Neural cell (in vitro differentiated cells): ENCODE data around the gene LAYN. TPM values are rescaled to one million over a fixed set of nuclear protein-coding genes. Genes with fewer than 3 reads are reported as not detected.

Experiments
- H2AFZ ChIP-seq: fragments of 200-600, 300-800 bp; sonication (generic), shearing (Covaris generic); 2 replicates; pipeline ENCODE4 v1.6.0; 2014; ENCODE audit warnings: low read depth, mild to moderate bottlenecking, antibody characterized with exemption, low read length, moderate library complexity
- H3F3A ChIP-seq: fragments of 200-600 bp; shearing (Covaris generic); 2 replicates; pipeline ENCODE4 v1.6.1; 2016; ENCODE audit warnings: mild to moderate bottlenecking, moderate library complexity, mixed read lengths, antibody characterized with exemption, low read length; ENCODE audit not compliant: insufficient read depth, poor library complexity, severe bottlenecking
- H3K27ac ChIP-seq: fragments of 200-600, 300-800 bp; sonication (generic), shearing (Covaris generic); 2 replicates; pipeline ENCODE4 v1.5.1; 2014; ENCODE audit warnings: mild to moderate bottlenecking, low read length, moderate library complexity
- H3K27me3 ChIP-seq: fragments of 300-800, 200-600 bp; sonication (generic), shearing (Covaris generic); 2 replicates; pipeline ENCODE4 v1.6.0; 2014; ENCODE audit warnings: mild to moderate bottlenecking, low read depth, low read length, moderate library complexity; ENCODE audit not compliant: insufficient read depth
- H3K36me3 ChIP-seq: fragments of 300-800, 200-600 bp; sonication (generic), shearing (Covaris generic); 2 replicates; pipeline ENCODE4 v1.5.1; 2014; ENCODE audit warnings: mild to moderate bottlenecking, antibody characterized with exemption, low read length, moderate library complexity; ENCODE audit not compliant: insufficient read depth
- H3K4me2 ChIP-seq: fragments of 300-800, 200-600 bp; sonication (generic), shearing (Covaris generic); 2 replicates; pipeline ENCODE4 v1.6.0; 2014; ENCODE audit warnings: mild to moderate bottlenecking, low read length
- H3K4me3 ChIP-seq: fragments of 300-800, 200-600 bp; sonication (generic), shearing (Covaris generic); 2 replicates; pipeline ENCODE4 v1.5.1; 2014; ENCODE audit warnings: mild to moderate bottlenecking, low read length, moderate library complexity
- H3K79me2 ChIP-seq: fragments of 200-600 bp; shearing (Covaris generic); replicated peaks from 2 replicates; pipeline ENCODE4 v1.6.0; 2014; ENCODE audit warnings: mild to moderate bottlenecking, low read length, moderate library complexity; ENCODE audit not compliant: insufficient read depth
- H3K9ac ChIP-seq: fragments of 300-800, 200-600 bp; sonication (generic), shearing (Covaris generic); 2 replicates; pipeline ENCODE4 v1.6.1; 2016; ENCODE audit warnings: mild to moderate bottlenecking, low read length, mixed read lengths
- H3K9me2 ChIP-seq: fragments of 200-600 bp; shearing (Covaris generic); 2 replicates; pipeline ENCODE4 v1.6.1; 2016; ENCODE audit warnings: mild to moderate bottlenecking, low read length, mixed read lengths; ENCODE audit not compliant: insufficient read depth
- H3K9me3 ChIP-seq: fragments of 200-600, 300-800 bp; sonication (generic), shearing (Covaris generic); 2 replicates; pipeline ENCODE4 v1.6.1; 2016; ENCODE audit warnings: mild to moderate bottlenecking, mixed run types, low read length, moderate library complexity, mixed read lengths
- H4K20me1 ChIP-seq: fragments of 200-600 bp; shearing (Covaris generic); 2 replicates; pipeline ENCODE4 v1.6.1; 2016; ENCODE audit warnings: mild to moderate bottlenecking, mixed run types; ENCODE audit not compliant: insufficient read depth
- EP300 ChIP-seq: fragments of 450-650 bp; conservative IDR thresholded peaks from 2 replicates; pipeline ENCODE4 v1.6.1; 2014; ENCODE audit warnings: antibody characterized with exemption, mild to moderate bottlenecking, moderate library complexity; ENCODE audit not compliant: poor library complexity, severe bottlenecking
- EZH2 ChIP-seq: fragments of 200-600, 300-800 bp; shearing (Covaris generic), sonication (generic); IDR thresholded peaks from 2 replicates; pipeline ENCODE4 v1.6.1; 2014; ENCODE audit warnings: antibody characterized with exemption, low read length, borderline replicate concordance, mild to moderate bottlenecking; ENCODE audit not compliant: insufficient read depth, poor library complexity, severe bottlenecking
- MXI1 ChIP-seq: fragments of 450-650 bp; conservative IDR thresholded peaks from 2 replicates; pipeline ENCODE4 v1.6.1; 2014; ENCODE audit warnings: antibody characterized with exemption, mild to moderate bottlenecking; ENCODE audit not compliant: poor library complexity, severe bottlenecking
- POLR2AphosphoS5 ChIP-seq: IDR thresholded peaks from 2 replicates; pipeline ENCODE4 v1.6.1; 2012
- RAD21 ChIP-seq: fragments of 450-650 bp; conservative IDR thresholded peaks from 2 replicates; pipeline ENCODE4 v1.6.1; 2014; ENCODE audit warnings: antibody characterized with exemption, mild to moderate bottlenecking, moderate library complexity
- SMC3 ChIP-seq: fragments of 450-650 bp; conservative IDR thresholded peaks from 2 replicates; pipeline ENCODE4 v1.6.1; 2014; ENCODE audit warnings: antibody characterized with exemption, mild to moderate bottlenecking, moderate library complexity; ENCODE audit not compliant: poor library complexity
- TAF1 ChIP-seq: IDR thresholded peaks from 2 replicates; pipeline ENCODE4 v1.6.1; 2012; ENCODE audit warnings: low read depth
- polyA plus RNA-seq: library from polyadenylated mRNA; depleted of rRNA; stranded (reverse); fragments of >200 nt; gene quantifications from 2 replicates; pipeline ENCODE4 v1.2.3, GENCODE V29; 2014
- TF ChIP-seq, protein P1 (sequence below): IDR thresholded peaks from 2 replicates; pipeline ENCODE4 v1.6.1; 2012; ENCODE audit warnings: borderline replicate concordance
- TF ChIP-seq, protein P2 (sequence below): fragments of 450-650 bp; IDR thresholded peaks from 2 replicates; pipeline ENCODE4 v1.5.1; 2014; ENCODE audit warnings: antibody characterized with exemption, mild to moderate bottlenecking, moderate library complexity; ENCODE audit not compliant: poor library complexity, severe bottlenecking

The LAYN gene
- polyA plus RNA-seq, 1 donor from 2014 or later = not detected

DNA sequence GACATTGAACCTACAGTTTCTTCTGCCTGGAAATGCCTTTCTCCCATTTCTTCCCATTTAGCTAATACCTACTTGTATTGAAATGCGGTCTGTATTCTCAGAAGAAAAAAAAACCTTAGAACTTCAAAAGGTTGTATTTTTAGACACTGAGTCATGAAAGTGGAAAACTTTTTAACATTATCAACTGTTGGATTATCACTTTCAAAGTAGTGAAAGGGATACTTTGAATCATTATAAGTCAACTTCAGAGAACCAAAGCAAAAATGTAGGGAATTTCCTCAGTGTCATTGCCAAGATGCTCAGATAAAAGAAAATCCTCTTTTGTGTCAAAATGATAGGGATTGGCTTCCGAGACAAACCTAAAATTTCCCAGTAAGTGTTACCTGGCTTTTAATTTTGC, 19.4 kb upstream of the LAYN start:
- no peaks in the 10 kb centered on the region for H3K9me3 ChIP-seq
- H3K9me2 ChIP-seq = no peaks in the 10 kb centered on the region
- no peaks in the 10 kb centered on the region for H3K79me2 ChIP-seq
- H3K27me3 ChIP-seq = no peaks in the 10 kb centered on the region
- H4K20me1 ChIP-seq = no peaks in the 10 kb centered on the region
- no peak for TF ChIP-seq EP300
- TF ChIP-seq POLR2AphosphoS5 = no peak
- TF ChIP-seq TAF1 = no peak
- TF ChIP-seq EZH2 = no peak
- TF ChIP-seq MXI1 = no peak
- TF ChIP-seq, protein P1, sequence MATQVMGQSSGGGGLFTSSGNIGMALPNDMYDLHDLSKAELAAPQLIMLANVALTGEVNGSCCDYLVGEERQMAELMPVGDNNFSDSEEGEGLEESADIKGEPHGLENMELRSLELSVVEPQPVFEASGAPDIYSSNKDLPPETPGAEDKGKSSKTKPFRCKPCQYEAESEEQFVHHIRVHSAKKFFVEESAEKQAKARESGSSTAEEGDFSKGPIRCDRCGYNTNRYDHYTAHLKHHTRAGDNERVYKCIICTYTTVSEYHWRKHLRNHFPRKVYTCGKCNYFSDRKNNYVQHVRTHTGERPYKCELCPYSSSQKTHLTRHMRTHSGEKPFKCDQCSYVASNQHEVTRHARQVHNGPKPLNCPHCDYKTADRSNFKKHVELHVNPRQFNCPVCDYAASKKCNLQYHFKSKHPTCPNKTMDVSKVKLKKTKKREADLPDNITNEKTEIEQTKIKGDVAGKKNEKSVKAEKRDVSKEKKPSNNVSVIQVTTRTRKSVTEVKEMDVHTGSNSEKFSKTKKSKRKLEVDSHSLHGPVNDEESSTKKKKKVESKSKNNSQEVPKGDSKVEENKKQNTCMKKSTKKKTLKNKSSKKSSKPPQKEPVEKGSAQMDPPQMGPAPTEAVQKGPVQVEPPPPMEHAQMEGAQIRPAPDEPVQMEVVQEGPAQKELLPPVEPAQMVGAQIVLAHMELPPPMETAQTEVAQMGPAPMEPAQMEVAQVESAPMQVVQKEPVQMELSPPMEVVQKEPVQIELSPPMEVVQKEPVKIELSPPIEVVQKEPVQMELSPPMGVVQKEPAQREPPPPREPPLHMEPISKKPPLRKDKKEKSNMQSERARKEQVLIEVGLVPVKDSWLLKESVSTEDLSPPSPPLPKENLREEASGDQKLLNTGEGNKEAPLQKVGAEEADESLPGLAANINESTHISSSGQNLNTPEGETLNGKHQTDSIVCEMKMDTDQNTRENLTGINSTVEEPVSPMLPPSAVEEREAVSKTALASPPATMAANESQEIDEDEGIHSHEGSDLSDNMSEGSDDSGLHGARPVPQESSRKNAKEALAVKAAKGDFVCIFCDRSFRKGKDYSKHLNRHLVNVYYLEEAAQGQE = no peak
- H3F3A ChIP-seq = no peaks in the 10 kb centered on the region
- no peak overlapping the region for H3K9ac ChIP-seq
- no peak overlapping the region for H3K27ac ChIP-seq
- no peak overlapping the region for H2AFZ ChIP-seq
- no peak overlapping the region for H3K4me3 ChIP-seq
- no peak overlapping the region for H3K4me2 ChIP-seq
- H3K36me3 ChIP-seq = no peaks in the 10 kb centered on the region

DNA sequence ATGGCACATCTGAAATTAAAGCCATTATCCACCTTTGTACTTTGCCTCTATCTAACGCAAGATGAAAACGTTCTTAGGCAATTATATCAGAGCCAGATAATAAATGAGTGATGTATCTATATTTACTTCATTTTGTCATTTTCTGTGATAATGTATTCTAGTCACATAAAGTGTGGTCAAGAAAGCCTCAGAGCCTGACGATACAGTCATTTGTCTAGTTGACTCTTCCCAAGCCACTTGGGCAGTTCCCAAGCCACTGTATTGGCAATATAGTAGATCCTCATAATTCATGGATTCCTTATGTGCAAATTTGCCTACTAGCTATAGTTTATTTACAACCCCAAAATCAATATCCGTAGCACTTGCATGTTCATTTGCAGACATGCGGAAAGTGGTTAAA, 18.1 kb upstream of the LAYN start:
- Histone ChIP-seq H2AFZ (no peak overlapping the region), H3K9ac (no peak overlapping the region), H3K36me3 (no peaks in the 10 kb centered on the region), H3K27me3 (no peaks in the 10 kb centered on the region), H3K9me3 (no peaks in the 10 kb centered on the region), H4K20me1 (no peaks in the 10 kb centered on the region), H3F3A (no peaks in the 10 kb centered on the region), H3K79me2 (no peaks in the 10 kb centered on the region), H3K4me2 (no peak overlapping the region), H3K4me3 (no peak overlapping the region), H3K9me2 (no peaks in the 10 kb centered on the region), H3K27ac (no peak overlapping the region)
- no peak for TF ChIP-seq POLR2AphosphoS5
- TF ChIP-seq EZH2 = no peak
- TF ChIP-seq EP300 = no peak
- TF ChIP-seq, protein P2, sequence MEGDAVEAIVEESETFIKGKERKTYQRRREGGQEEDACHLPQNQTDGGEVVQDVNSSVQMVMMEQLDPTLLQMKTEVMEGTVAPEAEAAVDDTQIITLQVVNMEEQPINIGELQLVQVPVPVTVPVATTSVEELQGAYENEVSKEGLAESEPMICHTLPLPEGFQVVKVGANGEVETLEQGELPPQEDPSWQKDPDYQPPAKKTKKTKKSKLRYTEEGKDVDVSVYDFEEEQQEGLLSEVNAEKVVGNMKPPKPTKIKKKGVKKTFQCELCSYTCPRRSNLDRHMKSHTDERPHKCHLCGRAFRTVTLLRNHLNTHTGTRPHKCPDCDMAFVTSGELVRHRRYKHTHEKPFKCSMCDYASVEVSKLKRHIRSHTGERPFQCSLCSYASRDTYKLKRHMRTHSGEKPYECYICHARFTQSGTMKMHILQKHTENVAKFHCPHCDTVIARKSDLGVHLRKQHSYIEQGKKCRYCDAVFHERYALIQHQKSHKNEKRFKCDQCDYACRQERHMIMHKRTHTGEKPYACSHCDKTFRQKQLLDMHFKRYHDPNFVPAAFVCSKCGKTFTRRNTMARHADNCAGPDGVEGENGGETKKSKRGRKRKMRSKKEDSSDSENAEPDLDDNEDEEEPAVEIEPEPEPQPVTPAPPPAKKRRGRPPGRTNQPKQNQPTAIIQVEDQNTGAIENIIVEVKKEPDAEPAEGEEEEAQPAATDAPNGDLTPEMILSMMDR = no peak
- no peak for TF ChIP-seq MXI1
- TF ChIP-seq RAD21 = no peak
- TF ChIP-seq, protein P1 = no peak
- TF ChIP-seq TAF1 = no peak
- TF ChIP-seq SMC3 = no peak
